Uterus (tissue), 4 donors: ENCODE data around the gene CST8. TPM values are rescaled to one million over a fixed set of nuclear protein-coding genes. Genes with fewer than 3 reads are reported as not detected.

Source experiments
- DNase-seq, 2 donors: peaks; one replicate each; pipeline ENCODE4 v3.0.0-alpha.2; 2019 to 2020
- H3K27ac ChIP-seq, 2 donors: fragments of 200-600 bp; sonication (generic); 1 replicate in 1 of 2; 2 replicates in 1 of 2; pipeline ENCODE4 v1.5.1; 2016 to 2018
- H3K27me3 ChIP-seq, 2 donors: fragments of 200-600 bp; sonication (generic); one replicate each; pipeline ENCODE4 v1.5.1; 2018 to 2019; ENCODE audit warnings: control low read depth in 1 of 2
- H3K36me3 ChIP-seq, 2 donors: fragments of 200-600 bp; sonication (generic); one replicate each; pipeline ENCODE4 v1.5.1; 2019; ENCODE audit warnings: control low read depth in 1 of 2
- H3K4me1 ChIP-seq, 2 donors: fragments of 200-600 bp; sonication (generic); one replicate each; pipeline ENCODE4 v1.5.1; 2018 to 2019; ENCODE audit warnings: control low read depth in 1 of 2
- H3K4me3 ChIP-seq, 2 donors: fragments of 200-600 bp; sonication (generic); 1 replicate in 1 of 2; 2 replicates in 1 of 2; pipeline ENCODE4 v1.5.1; 2018 to 2019; ENCODE audit warnings: mild to moderate bottlenecking in 1 of 2
- H3K9me3 ChIP-seq, 2 donors: fragments of 200-600 bp; sonication (generic); one replicate each; pipeline ENCODE4 v1.5.1; 2019; ENCODE audit warnings: control low read depth in 1 of 2
- POLR2A ChIP-seq, 2 donors: fragments of 450-650 bp; IDR thresholded peaks; one replicate each; pipeline ENCODE4 v1.6.1; 2016; ENCODE audit warnings: antibody characterized with exemption in 2 of 2, mild to moderate bottlenecking in 1 of 2, moderate library complexity in 1 of 2
- intact Hi-C: fragments of 100-400 bp; cut with DNase I; formaldehyde crosslinking; loops from one replicate; pipeline ENCODE4 v1.15.1; 2023; ENCODE audit warnings: low total_unique reads
- total RNA-seq, 4 donors: library from RNA; depleted of rRNA in 3 of 4; stranded (reverse); fragments of >200 nt in 3 of 4; gene quantifications; one replicate each; pipeline versions ENCODE4 v1.1.0 to v1.2.4, GENCODE V29; 2014 to 2023
- TF ChIP-seq, protein P1 (sequence below), 4 experiments: fragments of 200-600 bp in 2 of 4; fragments of 450-650 bp in 2 of 4; sonication (generic) in 2 of 4; IDR thresholded peaks; one replicate each; pipeline ENCODE4 v1.5.1; 2016 to 2019; ENCODE audit warnings: antibody characterized with exemption in 4 of 4, mild to moderate bottlenecking in 2 of 4, moderate library complexity in 1 of 4
- donor health status: DM: yes; HTN: yes; CAD: no.

The CST8 gene
- total RNA-seq, 4 donors from 2014 or later, result not detected

DNA sequence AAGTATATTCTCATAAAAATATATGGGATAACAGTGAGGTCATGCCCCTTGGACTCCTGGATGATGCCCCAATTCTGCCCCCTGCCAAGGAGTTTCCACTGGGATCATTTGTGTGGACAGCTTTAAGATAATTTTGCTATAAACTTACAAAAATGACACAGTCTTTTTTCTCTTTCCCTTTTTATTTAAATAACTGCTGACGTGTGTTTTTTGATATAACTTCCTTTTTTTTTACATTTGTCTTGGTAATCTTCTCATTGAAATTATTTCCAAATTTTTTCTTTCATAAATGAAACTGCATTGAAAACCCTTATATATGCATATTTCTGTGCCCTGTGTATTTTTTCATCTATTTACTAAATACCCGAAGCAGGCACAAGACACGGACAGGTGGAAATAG lies 46.1 kb downstream of the CST8 start:
- Histone ChIP-seq H3K27ac (no peak overlapping the region), H3K4me1 (no peaks in the 10 kb centered on the region), H3K4me3 (no peak overlapping the region), H3K27me3 (no peaks in the 10 kb centered on the region), H3K9me3 (no peaks in the 10 kb centered on the region), H3K36me3 (no peaks in the 10 kb centered on the region)
- no peak for TF ChIP-seq POLR2A (IDR thresholded peaks at IDR 0.05)
- TF ChIP-seq, protein P1, sequence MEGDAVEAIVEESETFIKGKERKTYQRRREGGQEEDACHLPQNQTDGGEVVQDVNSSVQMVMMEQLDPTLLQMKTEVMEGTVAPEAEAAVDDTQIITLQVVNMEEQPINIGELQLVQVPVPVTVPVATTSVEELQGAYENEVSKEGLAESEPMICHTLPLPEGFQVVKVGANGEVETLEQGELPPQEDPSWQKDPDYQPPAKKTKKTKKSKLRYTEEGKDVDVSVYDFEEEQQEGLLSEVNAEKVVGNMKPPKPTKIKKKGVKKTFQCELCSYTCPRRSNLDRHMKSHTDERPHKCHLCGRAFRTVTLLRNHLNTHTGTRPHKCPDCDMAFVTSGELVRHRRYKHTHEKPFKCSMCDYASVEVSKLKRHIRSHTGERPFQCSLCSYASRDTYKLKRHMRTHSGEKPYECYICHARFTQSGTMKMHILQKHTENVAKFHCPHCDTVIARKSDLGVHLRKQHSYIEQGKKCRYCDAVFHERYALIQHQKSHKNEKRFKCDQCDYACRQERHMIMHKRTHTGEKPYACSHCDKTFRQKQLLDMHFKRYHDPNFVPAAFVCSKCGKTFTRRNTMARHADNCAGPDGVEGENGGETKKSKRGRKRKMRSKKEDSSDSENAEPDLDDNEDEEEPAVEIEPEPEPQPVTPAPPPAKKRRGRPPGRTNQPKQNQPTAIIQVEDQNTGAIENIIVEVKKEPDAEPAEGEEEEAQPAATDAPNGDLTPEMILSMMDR (IDR thresholded peaks at IDR 0.05), result no peak
- intact Hi-C loops, result no loop called here
- DNase-seq, result no peak

DNA sequence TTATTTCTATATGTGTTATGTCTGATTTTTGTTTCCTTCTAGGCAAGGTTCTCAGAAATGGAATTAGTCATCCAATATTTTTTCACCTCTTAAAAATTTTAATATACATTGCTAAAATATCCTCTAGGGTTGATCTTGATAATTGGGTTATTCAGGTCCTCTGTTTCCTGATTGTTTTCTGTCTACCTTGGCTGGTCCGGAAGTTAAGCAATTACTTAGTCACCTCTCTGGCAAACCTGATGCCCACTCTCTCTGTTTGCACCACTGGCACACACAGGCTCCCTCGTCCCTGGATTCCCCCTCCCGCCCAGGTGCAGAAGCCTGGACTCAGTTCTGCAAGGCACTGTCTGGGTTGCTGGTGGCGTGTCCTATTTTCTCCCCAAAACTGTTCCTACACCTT lies 49.7 kb downstream of the CST8 start:
- Histone ChIP-seq H3K27me3 (no peaks in the 10 kb centered on the region), H3K27ac (no peak overlapping the region), H3K4me3 (no peak overlapping the region), H3K9me3 (no peaks in the 10 kb centered on the region), H3K36me3 (no peaks in the 10 kb centered on the region), H3K4me1 (no peaks in the 10 kb centered on the region)
- intact Hi-C loops, result no loop called here
- no peak for DNase-seq
- TF ChIP-seq, protein P1 (IDR thresholded peaks at IDR 0.05), result no peak

DNA sequence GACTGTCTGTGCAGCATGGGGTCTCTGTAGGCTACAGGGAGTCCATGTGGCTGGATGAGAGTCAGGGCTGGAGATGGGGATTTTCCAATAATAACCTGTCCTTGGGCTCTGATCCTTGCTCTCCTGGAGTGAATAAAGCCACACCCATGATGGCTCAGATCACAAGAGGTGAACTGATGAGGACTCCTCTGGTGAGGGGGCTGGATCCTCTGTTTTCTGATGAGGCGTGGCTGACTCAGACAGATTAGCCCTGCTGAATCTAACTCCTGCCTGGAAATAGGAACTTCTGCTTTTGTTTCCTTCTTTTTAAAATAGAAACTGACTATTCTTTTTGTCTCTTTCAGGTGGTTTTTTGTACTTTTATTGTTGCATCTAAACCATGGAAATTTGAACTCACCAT lies 50.4 kb downstream of the CST8 start:
- intact Hi-C loops, result no loop called here
- TF ChIP-seq, protein P1 (IDR thresholded peaks at IDR 0.05), result no peak
- no peak for TF ChIP-seq POLR2A (IDR thresholded peaks at IDR 0.05)
- no peaks in the 10 kb centered on the region for H3K9me3 ChIP-seq
- H3K36me3 ChIP-seq, result no peaks in the 10 kb centered on the region
- no peak overlapping the region for H3K27ac ChIP-seq
- H3K4me1 ChIP-seq, result no peaks in the 10 kb centered on the region
- no peaks in the 10 kb centered on the region for H3K27me3 ChIP-seq
- DNase-seq, result no peak
- no peak overlapping the region for H3K4me3 ChIP-seq

DNA sequence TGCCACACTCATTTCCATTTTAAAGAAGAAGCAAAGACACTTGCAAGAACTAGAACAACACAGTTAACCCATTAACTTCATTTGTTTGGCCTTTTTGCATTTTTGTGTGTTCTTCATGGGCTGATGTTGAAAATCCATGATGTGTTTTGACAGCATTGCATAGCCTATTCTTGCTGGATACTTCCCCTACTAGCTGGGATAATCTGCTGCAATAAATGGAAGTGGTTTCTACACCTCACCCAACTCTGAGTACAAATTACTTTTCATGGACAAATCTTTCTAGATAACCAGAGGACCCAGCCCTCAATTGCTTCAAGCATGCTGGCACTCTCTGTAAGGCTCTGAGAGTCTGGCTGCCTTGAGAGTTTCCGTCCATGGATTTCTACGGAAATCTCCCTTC lies 50.9 kb downstream of the CST8 start:
- H3K9me3 ChIP-seq, result no peaks in the 10 kb centered on the region
- no peak overlapping the region for H3K27ac ChIP-seq
- H3K36me3 ChIP-seq, result no peaks in the 10 kb centered on the region
- no peak for TF ChIP-seq POLR2A (IDR thresholded peaks at IDR 0.05)
- TF ChIP-seq, protein P1 (IDR thresholded peaks at IDR 0.05), result no peak
- DNase-seq, result no peak
- H3K27me3 ChIP-seq, result no peaks in the 10 kb centered on the region
- no peaks in the 10 kb centered on the region for H3K4me1 ChIP-seq
- intact Hi-C loops, result no loop called here
- no peak overlapping the region for H3K4me3 ChIP-seq

DNA sequence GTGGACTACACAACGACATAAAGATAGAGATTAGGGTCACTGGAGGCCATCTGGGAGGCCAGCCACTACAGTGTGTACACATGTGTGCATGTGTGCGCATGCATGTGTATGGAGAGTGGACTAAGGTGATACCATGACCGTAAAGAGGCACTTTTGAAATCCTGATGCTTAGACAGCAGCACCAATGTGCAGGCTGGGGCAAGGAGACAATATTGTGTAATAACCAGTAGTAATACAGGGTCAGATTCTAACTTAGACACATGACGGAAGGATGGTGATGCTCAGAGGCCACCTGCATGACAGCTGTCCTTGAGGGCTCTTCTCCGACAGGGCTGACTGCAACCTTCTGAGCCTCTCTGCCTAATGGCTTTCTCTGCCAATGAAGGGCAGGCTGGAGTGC lies 51.9 kb downstream of the CST8 start:
- Histone ChIP-seq H3K9me3 (no peaks in the 10 kb centered on the region), H3K4me3 (no peak overlapping the region), H3K4me1 (no peaks in the 10 kb centered on the region), H3K27ac (no peak overlapping the region), H3K27me3 (no peaks in the 10 kb centered on the region), H3K36me3 (no peaks in the 10 kb centered on the region)
- intact Hi-C loops, result no loop called here
- TF ChIP-seq, protein P1 (IDR thresholded peaks at IDR 0.05), result no peak
- no peak for TF ChIP-seq POLR2A (IDR thresholded peaks at IDR 0.05)
- DNase-seq, result no peak
